Osteoblast (primary cell): ENCODE results near the gene YJEFN3. TPM values are rescaled to one million over a fixed set of nuclear protein-coding genes. Genes with fewer than 3 reads are reported as not detected.

ENCODE experiments used
- DNase-seq: peaks from one replicate; pipeline ENCODE4 v3.0.0; 2011; ENCODE audit warnings: low spot score, mixed read lengths; ENCODE audit not compliant: insufficient read length; ENCODE audit errors: missing footprints
- H2AFZ ChIP-seq: 2 replicates; pipeline ENCODE4 v1.6.0; 2011; ENCODE audit warnings: mild to moderate bottlenecking, low read length
- H3K27ac ChIP-seq: 2 replicates; pipeline ENCODE4 v1.5.1; 2011; ENCODE audit warnings: mild to moderate bottlenecking, low read depth, low read length, moderate library complexity
- H3K27me3 ChIP-seq: 2 replicates; pipeline ENCODE4 v1.6.0; 2012; ENCODE audit warnings: mild to moderate bottlenecking, control low read depth, inconsistent platforms, low read length, moderate library complexity; ENCODE audit not compliant: insufficient read depth
- H3K36me3 ChIP-seq: 2 replicates; pipeline ENCODE4 v1.5.1; 2011; ENCODE audit warnings: mild to moderate bottlenecking, low read length, control low read depth, moderate library complexity; ENCODE audit not compliant: insufficient read depth
- H3K4me1 ChIP-seq: 2 replicates; pipeline ENCODE4 v1.5.1; 2011; ENCODE audit warnings: mild to moderate bottlenecking, low read length, control low read depth, moderate library complexity; ENCODE audit not compliant: insufficient read depth
- H3K4me2 ChIP-seq: 2 replicates; pipeline ENCODE4 v1.6.0; 2011; ENCODE audit warnings: mild to moderate bottlenecking, low read length; ENCODE audit not compliant: insufficient read depth
- H3K4me3 ChIP-seq: fragments of 200-600 bp; sonication (generic); 3 replicates; pipeline ENCODE4 v1.5.1; 2012; ENCODE audit warnings: mild to moderate bottlenecking, low read length, inconsistent platforms; ENCODE audit not compliant: insufficient read depth
- H3K79me2 ChIP-seq: 2 replicates; pipeline ENCODE4 v1.6.0; 2012; ENCODE audit warnings: mild to moderate bottlenecking, low read length, control low read depth, inconsistent platforms; ENCODE audit not compliant: insufficient read depth
- H3K9me3 ChIP-seq: 2 replicates; pipeline ENCODE4 v1.5.1; 2011; ENCODE audit warnings: low read depth, low read length, control low read depth
- H4K20me1 ChIP-seq: 2 replicates; pipeline ENCODE4 v1.6.0; 2012; ENCODE audit warnings: mild to moderate bottlenecking, low read length, control low read depth; ENCODE audit not compliant: insufficient read depth
- total RNA-seq: library from RNA; depleted of rRNA; stranded (reverse); fragments of >200 nt; gene quantifications from 2 replicates; pipeline ENCODE4 v1.2.3, GENCODE V29; 2012
- TF ChIP-seq, protein P1 (sequence below): IDR thresholded peaks from 2 replicates; pipeline ENCODE4 v1.5.1; 2011; ENCODE audit warnings: mild to moderate bottlenecking, low read depth, low read length, moderate library complexity; ENCODE audit errors: extremely low read depth

YJEFN3 gene
- total RNA-seq, 1 donor = under 0.01 TPM

DNA sequence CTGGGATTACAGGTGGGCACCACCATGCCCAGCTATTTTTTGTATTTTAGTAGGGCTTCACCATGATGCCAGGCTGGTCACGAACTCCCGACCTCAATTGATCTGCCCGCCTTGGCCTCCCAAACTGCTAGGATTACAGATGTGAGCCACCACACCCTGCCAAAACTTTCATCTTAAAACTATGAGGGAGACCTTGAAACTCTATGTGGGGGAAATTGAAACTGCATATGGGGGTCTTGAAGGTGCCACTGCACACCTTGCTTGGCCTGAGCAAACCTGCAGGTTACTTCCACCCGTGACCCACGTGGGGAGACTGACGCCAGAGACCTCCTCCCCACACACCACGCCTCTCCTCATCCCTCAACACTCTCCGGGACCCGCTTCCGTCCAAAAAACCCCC is 25.0 kb downstream of the YJEFN3 start:
- TF ChIP-seq, protein P1, sequence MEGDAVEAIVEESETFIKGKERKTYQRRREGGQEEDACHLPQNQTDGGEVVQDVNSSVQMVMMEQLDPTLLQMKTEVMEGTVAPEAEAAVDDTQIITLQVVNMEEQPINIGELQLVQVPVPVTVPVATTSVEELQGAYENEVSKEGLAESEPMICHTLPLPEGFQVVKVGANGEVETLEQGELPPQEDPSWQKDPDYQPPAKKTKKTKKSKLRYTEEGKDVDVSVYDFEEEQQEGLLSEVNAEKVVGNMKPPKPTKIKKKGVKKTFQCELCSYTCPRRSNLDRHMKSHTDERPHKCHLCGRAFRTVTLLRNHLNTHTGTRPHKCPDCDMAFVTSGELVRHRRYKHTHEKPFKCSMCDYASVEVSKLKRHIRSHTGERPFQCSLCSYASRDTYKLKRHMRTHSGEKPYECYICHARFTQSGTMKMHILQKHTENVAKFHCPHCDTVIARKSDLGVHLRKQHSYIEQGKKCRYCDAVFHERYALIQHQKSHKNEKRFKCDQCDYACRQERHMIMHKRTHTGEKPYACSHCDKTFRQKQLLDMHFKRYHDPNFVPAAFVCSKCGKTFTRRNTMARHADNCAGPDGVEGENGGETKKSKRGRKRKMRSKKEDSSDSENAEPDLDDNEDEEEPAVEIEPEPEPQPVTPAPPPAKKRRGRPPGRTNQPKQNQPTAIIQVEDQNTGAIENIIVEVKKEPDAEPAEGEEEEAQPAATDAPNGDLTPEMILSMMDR = no peak
- Histone ChIP-seq H3K27me3 (peaks cover 7% of the 10 kb centered on the region), H3K36me3 (no peaks in the 10 kb centered on the region), H2AFZ (no peak overlapping the region), H3K9me3 (no peaks in the 10 kb centered on the region), H3K27ac (no peak overlapping the region), H3K4me2 (no peak overlapping the region), H4K20me1 (no peaks in the 10 kb centered on the region), H3K79me2 (no peaks in the 10 kb centered on the region), H3K4me1 (peaks cover 9% of the 10 kb centered on the region), H3K4me3 (no peak overlapping the region)
- peak; percentile 31 for DNase-seq

DNA sequence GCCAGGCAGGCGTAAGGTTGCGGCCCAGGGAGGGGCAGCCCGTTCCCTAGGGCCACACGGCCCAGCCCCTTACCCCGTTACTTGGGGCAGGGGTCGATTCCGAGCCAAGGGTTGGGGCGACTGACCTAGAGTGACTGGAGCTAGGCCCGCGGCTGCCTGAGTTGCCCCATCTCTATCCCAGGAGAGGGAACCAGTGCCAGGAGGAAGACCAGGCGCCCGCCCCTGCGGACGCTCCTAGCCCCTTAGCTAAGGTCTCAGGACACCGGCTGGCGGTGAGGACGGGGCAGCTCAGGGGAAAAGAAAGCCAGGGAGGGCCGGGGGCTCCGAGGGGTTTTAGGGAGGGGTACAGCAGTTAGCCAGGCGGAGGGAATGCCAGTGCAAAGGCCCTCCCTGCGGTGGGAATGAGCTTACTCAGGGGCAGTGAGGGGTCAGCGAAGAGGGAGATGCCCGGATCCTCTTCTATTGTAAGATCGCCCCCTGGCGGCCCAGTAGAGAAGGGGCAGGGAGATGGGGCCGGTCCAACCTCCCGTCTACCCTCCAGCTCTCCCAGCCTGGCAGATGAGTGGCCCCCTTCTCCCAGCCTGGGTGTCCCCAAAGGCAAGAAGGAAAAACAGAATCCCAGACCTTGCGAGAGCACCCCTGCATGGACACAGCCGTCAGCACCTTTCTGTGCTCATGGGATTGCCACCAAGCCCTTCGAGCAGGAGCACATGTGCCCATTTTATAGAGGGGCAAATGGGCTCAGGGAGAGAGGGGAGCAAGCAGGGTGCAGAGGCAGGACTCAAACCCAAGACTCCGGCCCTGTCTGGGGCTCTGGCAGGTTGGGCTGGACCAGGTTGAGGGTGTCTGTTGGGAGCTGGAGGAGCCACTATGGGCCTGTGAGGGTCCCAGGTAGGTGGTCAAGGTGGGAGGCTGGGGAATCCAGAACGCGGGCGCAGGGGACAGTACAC is 25.6 kb downstream of the YJEFN3 start:
- H2AFZ ChIP-seq = peak overlapping the region; percentile 35
- no peaks in the 10 kb centered on the region for H3K9me3 ChIP-seq
- H4K20me1 ChIP-seq = no peaks in the 10 kb centered on the region
- H3K4me1 ChIP-seq = peaks cover 9% of the 10 kb centered on the region
- H3K27ac ChIP-seq = no peak overlapping the region
- H3K27me3 ChIP-seq = peaks cover 6% of the 10 kb centered on the region
- DNase-seq = peak; percentile 97
- TF ChIP-seq, protein P1 = peak; percentile 80
- no peaks in the 10 kb centered on the region for H3K36me3 ChIP-seq
- H3K4me3 ChIP-seq = no peak overlapping the region
- no peaks in the 10 kb centered on the region for H3K79me2 ChIP-seq
- H3K4me2 ChIP-seq = no peak overlapping the region

DNA sequence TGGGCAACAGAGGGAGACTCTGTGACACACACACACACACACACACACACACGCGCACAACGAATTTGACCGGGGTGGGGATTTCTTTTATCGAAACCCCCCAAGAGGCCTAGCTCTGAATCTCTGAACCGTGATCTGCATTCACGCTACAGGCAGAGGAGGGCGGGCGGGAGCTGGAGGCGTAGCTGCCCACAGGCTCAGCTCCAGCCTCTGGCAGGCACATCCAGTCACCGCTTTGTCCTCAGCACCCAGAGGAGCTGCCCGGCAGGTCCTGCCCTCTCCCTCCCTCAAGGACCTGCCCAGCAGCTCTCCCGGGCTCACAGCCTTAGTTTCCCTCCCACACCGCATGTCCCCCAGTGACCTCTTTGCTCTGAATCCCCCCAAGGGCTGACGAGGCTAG is 29.3 kb downstream of the YJEFN3 start:
- no peaks in the 10 kb centered on the region for H3K27me3 ChIP-seq
- no peak overlapping the region for H2AFZ ChIP-seq
- no peaks in the 10 kb centered on the region for H3K36me3 ChIP-seq
- H3K4me1 ChIP-seq = no peaks in the 10 kb centered on the region
- TF ChIP-seq, protein P1 = no peak
- H3K79me2 ChIP-seq = no peaks in the 10 kb centered on the region
- no peak overlapping the region for H3K4me2 ChIP-seq
- no peak overlapping the region for H3K27ac ChIP-seq
- no peaks in the 10 kb centered on the region for H4K20me1 ChIP-seq
- peak; percentile 53 for DNase-seq
- H3K4me3 ChIP-seq = no peak overlapping the region
- no peaks in the 10 kb centered on the region for H3K9me3 ChIP-seq

DNA sequence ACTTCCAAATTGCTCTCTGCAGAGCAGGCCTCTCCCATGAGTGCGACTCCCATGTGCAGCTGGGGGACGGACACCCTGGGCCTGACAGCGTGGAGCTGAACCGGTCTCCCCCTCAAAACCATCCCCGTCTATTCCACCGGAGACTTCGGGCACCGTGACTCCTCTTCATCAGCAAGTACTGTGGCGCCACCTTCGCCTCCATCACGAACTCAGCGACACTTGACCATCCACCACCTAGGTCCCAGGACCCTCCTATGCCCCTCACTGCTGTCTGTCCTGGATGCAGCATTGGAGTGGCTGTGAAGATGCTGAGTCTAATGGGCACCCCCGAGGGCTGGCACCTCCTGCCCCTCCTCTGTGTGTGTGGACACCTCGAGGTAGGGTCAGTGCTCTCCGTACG is 29.9 kb downstream of the YJEFN3 start:
- TF ChIP-seq, protein P1 = no peak
- Histone ChIP-seq H4K20me1 (no peaks in the 10 kb centered on the region), H3K4me2 (no peak overlapping the region), H3K79me2 (no peaks in the 10 kb centered on the region), H3K27ac (no peak overlapping the region), H3K4me1 (no peaks in the 10 kb centered on the region), H2AFZ (no peak overlapping the region), H3K9me3 (no peaks in the 10 kb centered on the region), H3K27me3 (no peaks in the 10 kb centered on the region), H3K4me3 (no peak overlapping the region), H3K36me3 (no peaks in the 10 kb centered on the region)
- peak; percentile 50 for DNase-seq
